HEK293 (cell line): ENCODE results near the gene TTLL10.

ENCODE experiments used
- HOXC10 ChIP-seq: sonication (generic); formaldehyde crosslinking; IDR thresholded peaks from 2 replicates; pipeline ENCODE4 v1.8.1; 2023; ENCODE audit warnings: mild to moderate bottlenecking, missing genetic modification reagents
- ZBTB7A ChIP-seq: fragments of 450-650 bp; formaldehyde crosslinking; IDR thresholded peaks from 2 replicates; pipeline ENCODE4 v1.5.1; 2016; ENCODE audit warnings: low read depth, missing biosample characterization, missing genetic modification characterization
- ZEB2 ChIP-seq: fragments of 450-650 bp; formaldehyde crosslinking; IDR thresholded peaks from 2 replicates; pipeline ENCODE4 v1.5.1; 2016; ENCODE audit warnings: missing biosample characterization, missing genetic modification characterization
- ZNF174 ChIP-seq: fragments of 450-650 bp; formaldehyde crosslinking; IDR thresholded peaks from 2 replicates; pipeline ENCODE4 v1.5.0; 2017; ENCODE audit warnings: missing biosample characterization, mild to moderate bottlenecking, missing genetic modification characterization
- ZNF274 ChIP-seq, 2 experiments: fragments of 200-500 bp in 1 of 2; fragments of 450-650 bp in 1 of 2; sonication (Bioruptor generic) in 1 of 2; formaldehyde crosslinking in 1 of 2; IDR thresholded peaks; 2 replicates each; pipeline versions ENCODE4 v1.5.1 to v1.6.1; 2014 to 2016; ENCODE audit warnings: borderline replicate concordance in 1 of 2, inconsistent platforms in 1 of 2, low read length in 1 of 2, missing biosample characterization in 1 of 2, missing genetic modification characterization in 1 of 2
- ZNF354C ChIP-seq: fragments of 450-650 bp; formaldehyde crosslinking; IDR thresholded peaks from 2 replicates; pipeline ENCODE4 v1.5.1; 2016; ENCODE audit warnings: missing biosample characterization, missing genetic modification characterization, low read depth, borderline replicate concordance
- ZNF629 ChIP-seq: fragments of 450-650 bp; formaldehyde crosslinking; IDR thresholded peaks from 2 replicates; pipeline ENCODE4 v1.5.1; 2017; ENCODE audit warnings: missing biosample characterization, missing genetic modification characterization
- TF ChIP-seq, protein P1 (sequence below): fragments of 450-650 bp; formaldehyde crosslinking; IDR thresholded peaks from 2 replicates; pipeline ENCODE4 v1.5.1; 2016; ENCODE audit warnings: missing biosample characterization, missing genetic modification characterization
- TF ChIP-seq, protein P2 (sequence below): fragments of 450-650 bp; formaldehyde crosslinking; IDR thresholded peaks from 2 replicates; pipeline ENCODE4 v1.5.1; 2017; ENCODE audit warnings: missing biosample characterization, mild to moderate bottlenecking, missing genetic modification characterization, moderate library complexity

GRCh38 chr1:1165900-1166421, 7.7 kb upstream of the TTLL10 start:
- TF ChIP-seq, protein P1, sequence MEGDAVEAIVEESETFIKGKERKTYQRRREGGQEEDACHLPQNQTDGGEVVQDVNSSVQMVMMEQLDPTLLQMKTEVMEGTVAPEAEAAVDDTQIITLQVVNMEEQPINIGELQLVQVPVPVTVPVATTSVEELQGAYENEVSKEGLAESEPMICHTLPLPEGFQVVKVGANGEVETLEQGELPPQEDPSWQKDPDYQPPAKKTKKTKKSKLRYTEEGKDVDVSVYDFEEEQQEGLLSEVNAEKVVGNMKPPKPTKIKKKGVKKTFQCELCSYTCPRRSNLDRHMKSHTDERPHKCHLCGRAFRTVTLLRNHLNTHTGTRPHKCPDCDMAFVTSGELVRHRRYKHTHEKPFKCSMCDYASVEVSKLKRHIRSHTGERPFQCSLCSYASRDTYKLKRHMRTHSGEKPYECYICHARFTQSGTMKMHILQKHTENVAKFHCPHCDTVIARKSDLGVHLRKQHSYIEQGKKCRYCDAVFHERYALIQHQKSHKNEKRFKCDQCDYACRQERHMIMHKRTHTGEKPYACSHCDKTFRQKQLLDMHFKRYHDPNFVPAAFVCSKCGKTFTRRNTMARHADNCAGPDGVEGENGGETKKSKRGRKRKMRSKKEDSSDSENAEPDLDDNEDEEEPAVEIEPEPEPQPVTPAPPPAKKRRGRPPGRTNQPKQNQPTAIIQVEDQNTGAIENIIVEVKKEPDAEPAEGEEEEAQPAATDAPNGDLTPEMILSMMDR (tag by site-specific recombination), result no peak
- no peak for TF ChIP-seq ZBTB7A (tag by site-specific recombination)
- no peak for TF ChIP-seq ZNF629 (tag by site-specific recombination)
- TF ChIP-seq, protein P2, sequence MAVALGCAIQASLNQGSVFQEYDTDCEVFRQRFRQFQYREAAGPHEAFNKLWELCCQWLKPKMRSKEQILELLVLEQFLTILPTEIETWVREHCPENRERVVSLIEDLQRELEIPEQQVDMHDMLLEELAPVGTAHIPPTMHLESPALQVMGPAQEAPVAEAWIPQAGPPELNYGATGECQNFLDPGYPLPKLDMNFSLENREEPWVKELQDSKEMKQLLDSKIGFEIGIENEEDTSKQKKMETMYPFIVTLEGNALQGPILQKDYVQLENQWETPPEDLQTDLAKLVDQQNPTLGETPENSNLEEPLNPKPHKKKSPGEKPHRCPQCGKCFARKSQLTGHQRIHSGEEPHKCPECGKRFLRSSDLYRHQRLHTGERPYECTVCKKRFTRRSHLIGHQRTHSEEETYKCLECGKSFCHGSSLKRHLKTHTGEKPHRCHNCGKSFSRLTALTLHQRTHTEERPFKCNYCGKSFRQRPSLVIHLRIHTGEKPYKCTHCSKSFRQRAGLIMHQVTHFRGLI (tag by site-specific recombination), result no peak
- TF ChIP-seq ZEB2 (tag by site-specific recombination), result no peak
- no peak for TF ChIP-seq ZNF354C (tag by site-specific recombination)
- no peak for TF ChIP-seq ZNF274 (IDR thresholded peaks at IDR 0.05; ENCODE audit: low read length)
- no peak for TF ChIP-seq ZNF274 (tag by site-specific recombination; IDR thresholded peaks at IDR 0.05; ENCODE audit: borderline replicate concordance)
- TF ChIP-seq ZNF174 (tag by site-specific recombination), result no peak
- TF ChIP-seq HOXC10 (CRISPR knock-in tag), result no peak
